ENCODE measurements around the gene KCMF1.

KCMF1 gene

DNA sequence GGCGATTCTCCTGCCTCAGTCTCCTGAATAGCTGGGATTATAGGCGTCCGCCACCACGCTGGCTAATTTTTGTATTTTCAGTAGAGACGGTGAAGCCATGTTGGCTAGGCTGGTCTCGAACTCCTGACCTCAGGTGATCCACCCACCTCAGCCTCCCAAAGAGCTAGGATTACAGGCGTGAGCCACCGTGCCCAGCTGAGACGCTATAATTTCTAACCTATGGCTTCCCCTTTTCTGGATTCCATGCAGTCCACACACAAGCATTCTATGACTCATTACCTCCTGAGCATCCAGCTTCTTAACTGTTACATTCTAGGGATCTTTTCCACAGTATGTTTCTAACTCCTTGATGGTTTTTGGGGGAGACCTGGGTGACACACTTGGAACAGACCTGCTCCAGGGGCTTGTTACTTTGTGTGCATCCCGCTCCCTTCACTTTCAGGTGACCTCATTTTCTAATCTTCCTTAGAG, 11.8 kb upstream of the KCMF1 start:
- no peaks in the 10 kb centered on the region for H3K9me2 ChIP-seq (replicated peaks; ENCODE audit: insufficient read depth, low read length)
- H2AFZ ChIP-seq (ENCODE audit: low read depth, low read length, severe bottlenecking), result no peak overlapping the region
- H3K4me2 ChIP-seq (ENCODE audit: low read depth, low read length, poor library complexity, severe bottlenecking), result no peak overlapping the region
- H3K27me3 ChIP-seq (ENCODE audit: low read length), result no peaks in the 10 kb centered on the region
- H3K9ac ChIP-seq (ENCODE audit: low read length), result no peak overlapping the region
- H3K36me3 ChIP-seq (ENCODE audit: low read length), result peaks cover 9% of the 10 kb centered on the region; the same call in 1 of the 2 replicates
- H4K20me1 ChIP-seq (ENCODE audit: low read depth, low read length), result no peaks in the 10 kb centered on the region
- H3K4me3 ChIP-seq (ENCODE audit: insufficient read depth, low read length, poor library complexity, severe bottlenecking), result no peak overlapping the region
- no peak overlapping the region for H3K27ac ChIP-seq (ENCODE audit: low read depth, low read length)
- 0 out of 2 replicates have a peak, but pooled peaks cover 6% of the 10 kb centered on the region for H3K79me2 ChIP-seq (ENCODE audit: insufficient read depth, low read length)
- H3F3A ChIP-seq (ENCODE audit: insufficient read depth), result peaks cover 10% of the 10 kb centered on the region; the same call in 1 of the 2 replicates
- TF ChIP-seq, protein P1, sequence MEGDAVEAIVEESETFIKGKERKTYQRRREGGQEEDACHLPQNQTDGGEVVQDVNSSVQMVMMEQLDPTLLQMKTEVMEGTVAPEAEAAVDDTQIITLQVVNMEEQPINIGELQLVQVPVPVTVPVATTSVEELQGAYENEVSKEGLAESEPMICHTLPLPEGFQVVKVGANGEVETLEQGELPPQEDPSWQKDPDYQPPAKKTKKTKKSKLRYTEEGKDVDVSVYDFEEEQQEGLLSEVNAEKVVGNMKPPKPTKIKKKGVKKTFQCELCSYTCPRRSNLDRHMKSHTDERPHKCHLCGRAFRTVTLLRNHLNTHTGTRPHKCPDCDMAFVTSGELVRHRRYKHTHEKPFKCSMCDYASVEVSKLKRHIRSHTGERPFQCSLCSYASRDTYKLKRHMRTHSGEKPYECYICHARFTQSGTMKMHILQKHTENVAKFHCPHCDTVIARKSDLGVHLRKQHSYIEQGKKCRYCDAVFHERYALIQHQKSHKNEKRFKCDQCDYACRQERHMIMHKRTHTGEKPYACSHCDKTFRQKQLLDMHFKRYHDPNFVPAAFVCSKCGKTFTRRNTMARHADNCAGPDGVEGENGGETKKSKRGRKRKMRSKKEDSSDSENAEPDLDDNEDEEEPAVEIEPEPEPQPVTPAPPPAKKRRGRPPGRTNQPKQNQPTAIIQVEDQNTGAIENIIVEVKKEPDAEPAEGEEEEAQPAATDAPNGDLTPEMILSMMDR (IDR thresholded peaks at IDR 0.05; ENCODE audit: insufficient read depth, low read length, poor library complexity, severe bottlenecking), result no peak
- TF ChIP-seq EZH2phosphoT487 (conservative IDR thresholded peaks at IDR 0.05; ENCODE audit: low read length), result no peak
- no peaks in the 10 kb centered on the region for H3K9me3 ChIP-seq (ENCODE audit: insufficient read depth, low read length)

DNA sequence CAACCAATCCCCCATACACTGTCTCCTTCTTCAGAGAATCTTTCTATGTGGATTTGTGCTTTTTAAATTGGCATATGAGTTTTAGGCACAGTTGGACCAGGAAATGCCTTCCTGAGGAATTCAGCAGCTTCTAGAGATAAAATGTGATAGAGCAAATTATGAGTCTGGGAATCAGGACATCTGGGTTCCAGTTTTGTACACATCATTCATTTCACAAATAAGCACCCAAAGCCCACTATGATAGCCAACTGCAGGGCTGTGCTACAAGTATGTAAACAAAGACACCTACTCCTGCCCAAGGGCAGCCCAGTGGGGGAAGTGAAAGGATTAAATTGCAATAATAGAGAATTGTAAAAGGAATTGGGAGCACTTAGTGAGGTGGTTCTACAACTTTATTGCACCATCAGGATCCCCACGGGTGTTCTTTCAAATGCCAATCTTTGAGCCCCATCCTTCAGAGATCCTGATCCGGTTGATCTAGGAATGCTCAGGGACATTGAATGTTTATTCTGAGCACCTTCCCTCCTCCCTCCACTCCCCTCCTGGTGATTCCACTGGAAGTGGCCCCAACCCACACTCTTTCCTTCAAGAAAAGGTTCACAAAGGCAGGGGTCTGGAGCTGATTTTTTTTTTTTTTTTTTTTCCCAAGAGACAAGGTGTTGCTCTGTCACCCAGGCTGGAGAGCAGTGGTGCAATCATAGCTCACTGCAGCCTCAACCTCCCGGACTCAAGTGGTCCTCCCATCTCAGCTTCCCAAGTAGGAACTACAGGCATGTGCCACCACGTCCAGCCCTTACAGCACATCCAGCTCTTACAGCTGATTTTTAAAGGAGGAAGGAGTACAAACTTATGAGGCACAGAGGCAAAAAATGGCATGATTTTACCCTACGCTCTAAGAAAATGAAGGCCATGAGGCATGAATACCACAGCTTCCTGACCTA, 11.1 kb upstream of the KCMF1 start:
- Histone ChIP-seq H3K36me3 (ENCODE audit: low read length) (peaks cover 9% of the 10 kb centered on the region; the same call in 1 of the 2 replicates), H2AFZ (ENCODE audit: low read depth, low read length, severe bottlenecking) (no peak overlapping the region), H3K9ac (ENCODE audit: low read length) (no peak overlapping the region), H3K27ac (ENCODE audit: low read depth, low read length) (no peak overlapping the region), H3K4me2 (ENCODE audit: low read depth, low read length, poor library complexity, severe bottlenecking) (no peak overlapping the region), H3K4me3 (ENCODE audit: insufficient read depth, low read length, poor library complexity, severe bottlenecking) (no peak overlapping the region), H3F3A (ENCODE audit: insufficient read depth) (peaks cover 10% of the 10 kb centered on the region; the same call in 1 of the 2 replicates), H3K79me2 (ENCODE audit: insufficient read depth, low read length) (0 out of 2 replicates have a peak, but pooled peaks cover 6% of the 10 kb centered on the region), H3K9me3 (ENCODE audit: insufficient read depth, low read length) (no peaks in the 10 kb centered on the region), H4K20me1 (ENCODE audit: low read depth, low read length) (no peaks in the 10 kb centered on the region), H3K9me2 (replicated peaks; ENCODE audit: insufficient read depth, low read length) (no peaks in the 10 kb centered on the region), H3K27me3 (ENCODE audit: low read length) (no peaks in the 10 kb centered on the region)
- no peak for TF ChIP-seq EZH2phosphoT487 (conservative IDR thresholded peaks at IDR 0.05; ENCODE audit: low read length)
- TF ChIP-seq, protein P1 (IDR thresholded peaks at IDR 0.05; ENCODE audit: insufficient read depth, low read length, poor library complexity, severe bottlenecking), result no peak

DNA sequence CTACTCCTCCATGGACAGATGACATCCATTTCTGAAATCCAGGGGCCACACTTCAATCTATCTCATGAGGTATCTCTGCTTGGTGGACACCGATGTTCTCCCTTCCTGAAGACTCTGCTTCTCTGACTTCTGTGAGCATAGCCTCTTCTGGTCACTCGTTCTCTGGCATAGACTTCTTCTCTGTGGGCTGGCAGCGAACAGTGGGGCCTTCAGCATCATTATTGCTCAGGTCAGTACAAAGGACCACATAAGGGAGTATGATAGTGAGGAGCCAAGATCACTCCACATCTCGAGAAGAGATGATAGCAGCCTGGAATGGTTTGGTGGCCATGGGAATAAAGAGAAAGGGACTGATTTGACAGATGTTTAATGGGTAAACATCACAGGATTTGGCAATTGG, 8.0 kb upstream of the KCMF1 start:
- Histone ChIP-seq H3K36me3 (ENCODE audit: low read length) (peaks cover 13% of the 10 kb centered on the region; the same call in 1 of the 2 replicates), H3K79me2 (ENCODE audit: insufficient read depth, low read length) (peaks cover 27% of the 10 kb centered on the region), H2AFZ (ENCODE audit: low read depth, low read length, severe bottlenecking) (no peak overlapping the region), H3K4me3 (ENCODE audit: insufficient read depth, low read length, poor library complexity, severe bottlenecking) (no peak overlapping the region), H3K4me2 (ENCODE audit: low read depth, low read length, poor library complexity, severe bottlenecking) (no peak overlapping the region), H3F3A (ENCODE audit: insufficient read depth) (peaks cover 10% of the 10 kb centered on the region; the same call in 1 of the 2 replicates), H3K27me3 (ENCODE audit: low read length) (no peaks in the 10 kb centered on the region), H3K9me2 (replicated peaks; ENCODE audit: insufficient read depth, low read length) (no peaks in the 10 kb centered on the region), H4K20me1 (ENCODE audit: low read depth, low read length) (no peaks in the 10 kb centered on the region), H3K27ac (ENCODE audit: low read depth, low read length) (no peak overlapping the region), H3K9ac (ENCODE audit: low read length) (no peak overlapping the region), H3K9me3 (ENCODE audit: insufficient read depth, low read length) (no peaks in the 10 kb centered on the region)
- TF ChIP-seq, protein P1 (IDR thresholded peaks at IDR 0.05; ENCODE audit: insufficient read depth, low read length, poor library complexity, severe bottlenecking), result no peak
- no peak for TF ChIP-seq EZH2phosphoT487 (conservative IDR thresholded peaks at IDR 0.05; ENCODE audit: low read length)
